HUES64 (cell line): ENCODE measurements around the gene FIG4.

ENCODE experiments used
- H3K27ac ChIP-seq: 2 replicates; pipeline ENCODE4 v1.7.0; 2013; ENCODE audit warnings: low read depth, low read length, inconsistent platforms
- H3K27me3 ChIP-seq: 2 replicates; pipeline ENCODE4 v1.6.1; 2013; ENCODE audit warnings: mild to moderate bottlenecking, low read length; ENCODE audit not compliant: insufficient read depth
- H3K36me3 ChIP-seq: 2 replicates; pipeline ENCODE4 v1.6.1; 2013; ENCODE audit warnings: mild to moderate bottlenecking, low read length; ENCODE audit not compliant: insufficient read depth
- H3K4me1 ChIP-seq: 2 replicates; pipeline ENCODE4 v1.6.1; 2013; ENCODE audit warnings: mild to moderate bottlenecking, low read length, moderate library complexity; ENCODE audit not compliant: insufficient read depth
- H3K4me3 ChIP-seq: 2 replicates; pipeline ENCODE4 v1.5.1; 2013; ENCODE audit warnings: mild to moderate bottlenecking, low read length, moderate library complexity
- H3K9ac ChIP-seq: 2 replicates; pipeline ENCODE4 v1.6.1; 2013; ENCODE audit warnings: mild to moderate bottlenecking, low read depth, low read length
- H3K9me3 ChIP-seq: 2 replicates; pipeline ENCODE4 v1.6.1; 2013; ENCODE audit warnings: low read depth, low read length; ENCODE audit not compliant: insufficient read depth
- WGBS: fragments of 150-250, 120-280 bp; methylation state at CpG from one replicate; pipeline ENCODE4 v1.1.7; 2013; ENCODE audit warnings: missing lambda C conversion rate; 5-methylcytosine and 5-hydroxymethylcytosine counted together

FIG4 gene

DNA sequence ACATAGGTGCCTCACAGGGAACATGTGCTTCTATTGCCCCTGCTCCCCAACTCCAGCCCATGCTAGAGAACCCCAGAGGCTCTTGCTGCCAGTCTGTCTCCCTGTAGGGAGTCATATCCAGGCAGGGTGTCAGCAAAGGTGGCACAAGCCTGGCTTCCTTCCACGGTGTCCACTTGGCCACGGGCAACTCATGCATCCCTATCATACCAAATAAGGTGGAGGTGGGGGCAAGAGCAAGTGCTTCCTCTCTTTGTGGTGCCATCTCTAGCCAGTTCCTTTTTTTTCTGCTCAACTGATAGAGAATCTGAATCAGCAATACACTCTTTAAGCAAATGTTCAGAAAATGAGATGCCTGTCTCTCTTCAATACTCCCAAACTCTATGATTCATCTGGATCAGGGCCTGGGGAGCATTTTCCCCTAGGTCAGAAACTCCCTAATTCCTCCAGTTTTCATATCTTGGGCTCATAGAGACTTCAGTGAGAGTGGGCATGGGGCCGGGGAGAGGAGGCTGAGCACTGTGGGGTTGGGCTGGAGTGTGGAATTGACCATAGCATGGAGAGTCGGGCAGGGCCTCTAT is 182.0 kb downstream of the FIG4 start:
- no peaks in the 10 kb centered on the region for H3K27me3 ChIP-seq
- 90% methylated on average over 4 of the region's 4 CpGs for WGBS
- H3K9me3 ChIP-seq = no peaks in the 10 kb centered on the region
- H3K4me3 ChIP-seq = no peak overlapping the region
- H3K9ac ChIP-seq = no peak overlapping the region
- peaks cover 16% of the 10 kb centered on the region for H3K4me1 ChIP-seq
- no peak overlapping the region for H3K27ac ChIP-seq
- no peaks in the 10 kb centered on the region for H3K36me3 ChIP-seq

DNA sequence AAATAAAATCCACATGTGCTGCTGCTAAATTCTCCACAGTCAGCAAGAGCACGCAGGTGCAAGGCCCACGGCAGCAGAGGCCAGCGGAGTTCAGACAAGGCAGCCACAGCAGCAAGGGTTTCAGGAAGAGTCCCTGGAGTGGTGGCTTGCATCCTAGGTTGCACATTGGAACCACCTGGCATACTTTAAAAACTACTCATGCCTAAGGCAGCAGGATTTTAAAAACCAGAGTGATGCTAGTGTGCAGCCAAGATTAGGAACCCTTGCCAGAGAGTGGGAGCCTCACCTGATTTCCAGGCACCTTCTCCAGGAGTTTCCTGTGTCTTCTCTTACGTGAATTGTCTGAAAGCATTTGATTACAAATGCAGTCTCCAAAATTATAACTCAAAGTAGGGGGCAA is 183.0 kb downstream of the FIG4 start:
- Histone ChIP-seq H3K27me3 (no peaks in the 10 kb centered on the region), H3K9ac (no peak overlapping the region), H3K4me1 (peaks cover 14% of the 10 kb centered on the region), H3K27ac (no peak overlapping the region), H3K9me3 (no peaks in the 10 kb centered on the region), H3K36me3 (no peaks in the 10 kb centered on the region), H3K4me3 (no peak overlapping the region)
- WGBS = 92% methylated on average over 4 of the region's 4 CpGs

DNA sequence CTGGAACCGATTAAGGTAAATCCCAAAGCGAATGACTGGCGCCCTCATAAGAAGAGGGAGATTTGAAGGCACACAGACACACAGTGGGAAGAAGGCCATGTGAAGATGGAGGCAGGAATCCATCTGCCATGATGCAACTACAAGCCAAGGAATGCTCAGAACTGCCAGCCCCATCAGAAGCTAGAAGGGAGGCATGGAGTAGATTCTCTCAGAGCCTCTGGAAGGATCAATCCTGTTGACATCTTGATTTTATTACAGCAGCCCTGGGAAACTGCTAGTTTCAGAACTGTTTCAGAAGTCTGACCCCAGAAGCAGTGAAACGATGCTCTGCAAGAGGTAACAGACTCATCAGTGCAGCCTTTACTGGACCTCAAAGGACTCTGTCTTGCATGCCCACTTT is 183.5 kb downstream of the FIG4 start:
- no peaks in the 10 kb centered on the region for H3K36me3 ChIP-seq
- H3K27me3 ChIP-seq = no peaks in the 10 kb centered on the region
- no peak overlapping the region for H3K27ac ChIP-seq
- WGBS = 91% methylated on average over 4 of the region's 4 CpGs
- H3K9ac ChIP-seq = no peak overlapping the region
- H3K4me1 ChIP-seq = peaks cover 10% of the 10 kb centered on the region
- no peak overlapping the region for H3K4me3 ChIP-seq
- no peaks in the 10 kb centered on the region for H3K9me3 ChIP-seq
